GM23338 (cell line): Measurements from ENCODE around the gene TMEM132D.

ENCODE experiments used
- CREB1 ChIP-seq: fragments of 250-450 bp; sonication (Bioruptor Pico); IDR thresholded peaks from 2 replicates; pipeline ENCODE4 v1.5.0; 2020; ENCODE audit warnings: low read depth, mild to moderate bottlenecking, moderate library complexity
- CTCF ChIP-seq, 2 experiments: fragments of 200-600 bp in 1 of 2; sonication (generic) in 1 of 2; conservative IDR thresholded peaks; 2 replicates each; pipeline versions ENCODE4 v1.5.1 to v1.6.1; 2016 to 2017; ENCODE audit warnings: antibody characterized with exemption in 2 of 2, low read depth in 2 of 2, mild to moderate bottlenecking in 2 of 2, moderate library complexity in 1 of 2
- EZH2 ChIP-seq: fragments of 200-600 bp; sonication (generic); IDR thresholded peaks from one replicate; pipeline ENCODE4 v1.8.0; 2017; ENCODE audit warnings: antibody characterized with exemption, mild to moderate bottlenecking, low read depth; ENCODE audit not compliant: unreplicated experiment
- EZH2phosphoT487 ChIP-seq: fragments of 200-600 bp; sonication (generic); IDR thresholded peaks from one replicate; pipeline ENCODE4 v1.8.1; 2018; ENCODE audit warnings: antibody characterized with exemption; ENCODE audit not compliant: unreplicated experiment
- JUNB ChIP-seq: IDR thresholded peaks from one replicate; pipeline ENCODE4 v1.6.1; 2016; ENCODE audit warnings: antibody characterized with exemption; ENCODE audit not compliant: unreplicated experiment
- NANOG ChIP-seq: IDR thresholded peaks from 2 replicates; pipeline ENCODE4 v1.6.1; 2016; ENCODE audit warnings: antibody characterized with exemption, borderline replicate concordance
- POLR2AphosphoS5 ChIP-seq: IDR thresholded peaks from 2 replicates; pipeline ENCODE4 v1.6.1; 2016; ENCODE audit warnings: antibody characterized with exemption, low read depth
- STAT1 ChIP-seq: IDR thresholded peaks from one replicate; pipeline ENCODE4 v1.6.1; 2016; ENCODE audit warnings: antibody characterized with exemption; ENCODE audit not compliant: unreplicated experiment
- ZNF114 ChIP-seq: fragments of 250-450 bp; sonication (Bioruptor Pico); IDR thresholded peaks from 2 replicates; pipeline ENCODE4 v1.5.0; 2020; ENCODE audit warnings: mild to moderate bottlenecking, moderate library complexity
- ZNF331 ChIP-seq: fragments of 250-450 bp; sonication (Bioruptor Pico); IDR thresholded peaks from 2 replicates; pipeline ENCODE4 v1.5.0; 2020; ENCODE audit warnings: low read depth, mild to moderate bottlenecking, moderate library complexity
- ZNF462 ChIP-seq: fragments of 250-450 bp; sonication (Bioruptor Pico); IDR thresholded peaks from 2 replicates; pipeline ENCODE4 v1.5.0; 2020; ENCODE audit warnings: mild to moderate bottlenecking, moderate library complexity
- TF ChIP-seq, protein P1 (sequence below): IDR thresholded peaks from 2 replicates; pipeline ENCODE4 v1.6.1; 2016; ENCODE audit warnings: antibody characterized with exemption
- TF ChIP-seq, protein P2 (sequence below): IDR thresholded peaks from one replicate; pipeline ENCODE4 v1.6.1; 2018; ENCODE audit warnings: antibody characterized with exemption; ENCODE audit not compliant: unreplicated experiment

DNA sequence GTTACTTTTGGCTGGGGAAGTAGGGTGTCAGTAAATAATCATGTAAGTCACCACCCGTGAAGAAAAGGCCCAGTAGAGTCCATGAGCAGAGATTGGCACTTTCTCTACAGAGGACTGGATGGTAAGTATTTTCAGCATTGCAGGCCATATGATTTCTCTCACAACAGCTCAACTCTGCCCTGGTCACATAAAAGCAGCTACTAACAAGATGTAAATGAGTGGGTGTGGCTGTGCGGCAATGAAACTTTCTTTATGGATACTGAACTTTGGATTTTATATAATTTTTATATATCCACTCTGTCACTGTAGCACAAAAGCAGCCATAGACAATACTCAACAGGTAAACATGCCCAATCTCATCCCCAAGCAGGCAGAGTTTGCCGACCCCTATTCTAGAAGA is 706.9 kb downstream of the TMEM132D start:
- TF ChIP-seq CTCF (conservative IDR thresholded peaks at IDR 0.05; ENCODE audit: low read depth in 2 of 2) = no peak
- TF ChIP-seq POLR2AphosphoS5 = no peak
- TF ChIP-seq, protein P1, sequence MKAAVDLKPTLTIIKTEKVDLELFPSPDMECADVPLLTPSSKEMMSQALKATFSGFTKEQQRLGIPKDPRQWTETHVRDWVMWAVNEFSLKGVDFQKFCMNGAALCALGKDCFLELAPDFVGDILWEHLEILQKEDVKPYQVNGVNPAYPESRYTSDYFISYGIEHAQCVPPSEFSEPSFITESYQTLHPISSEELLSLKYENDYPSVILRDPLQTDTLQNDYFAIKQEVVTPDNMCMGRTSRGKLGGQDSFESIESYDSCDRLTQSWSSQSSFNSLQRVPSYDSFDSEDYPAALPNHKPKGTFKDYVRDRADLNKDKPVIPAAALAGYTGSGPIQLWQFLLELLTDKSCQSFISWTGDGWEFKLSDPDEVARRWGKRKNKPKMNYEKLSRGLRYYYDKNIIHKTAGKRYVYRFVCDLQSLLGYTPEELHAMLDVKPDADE = no peak
- TF ChIP-seq EZH2phosphoT487 = no peak
- no peak for TF ChIP-seq EZH2
- no peak for TF ChIP-seq NANOG
- no peak for TF ChIP-seq CREB1
- TF ChIP-seq, protein P2, sequence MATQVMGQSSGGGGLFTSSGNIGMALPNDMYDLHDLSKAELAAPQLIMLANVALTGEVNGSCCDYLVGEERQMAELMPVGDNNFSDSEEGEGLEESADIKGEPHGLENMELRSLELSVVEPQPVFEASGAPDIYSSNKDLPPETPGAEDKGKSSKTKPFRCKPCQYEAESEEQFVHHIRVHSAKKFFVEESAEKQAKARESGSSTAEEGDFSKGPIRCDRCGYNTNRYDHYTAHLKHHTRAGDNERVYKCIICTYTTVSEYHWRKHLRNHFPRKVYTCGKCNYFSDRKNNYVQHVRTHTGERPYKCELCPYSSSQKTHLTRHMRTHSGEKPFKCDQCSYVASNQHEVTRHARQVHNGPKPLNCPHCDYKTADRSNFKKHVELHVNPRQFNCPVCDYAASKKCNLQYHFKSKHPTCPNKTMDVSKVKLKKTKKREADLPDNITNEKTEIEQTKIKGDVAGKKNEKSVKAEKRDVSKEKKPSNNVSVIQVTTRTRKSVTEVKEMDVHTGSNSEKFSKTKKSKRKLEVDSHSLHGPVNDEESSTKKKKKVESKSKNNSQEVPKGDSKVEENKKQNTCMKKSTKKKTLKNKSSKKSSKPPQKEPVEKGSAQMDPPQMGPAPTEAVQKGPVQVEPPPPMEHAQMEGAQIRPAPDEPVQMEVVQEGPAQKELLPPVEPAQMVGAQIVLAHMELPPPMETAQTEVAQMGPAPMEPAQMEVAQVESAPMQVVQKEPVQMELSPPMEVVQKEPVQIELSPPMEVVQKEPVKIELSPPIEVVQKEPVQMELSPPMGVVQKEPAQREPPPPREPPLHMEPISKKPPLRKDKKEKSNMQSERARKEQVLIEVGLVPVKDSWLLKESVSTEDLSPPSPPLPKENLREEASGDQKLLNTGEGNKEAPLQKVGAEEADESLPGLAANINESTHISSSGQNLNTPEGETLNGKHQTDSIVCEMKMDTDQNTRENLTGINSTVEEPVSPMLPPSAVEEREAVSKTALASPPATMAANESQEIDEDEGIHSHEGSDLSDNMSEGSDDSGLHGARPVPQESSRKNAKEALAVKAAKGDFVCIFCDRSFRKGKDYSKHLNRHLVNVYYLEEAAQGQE = no peak
- no peak for TF ChIP-seq STAT1
- TF ChIP-seq JUNB = no peak
- no peak for TF ChIP-seq ZNF114 (CRISPR knock-in tag)
- no peak for TF ChIP-seq ZNF331 (CRISPR knock-in tag)
- TF ChIP-seq ZNF462 = no peak
